ENCODE data around the gene TRAPPC12.

TRAPPC12 gene

DNA sequence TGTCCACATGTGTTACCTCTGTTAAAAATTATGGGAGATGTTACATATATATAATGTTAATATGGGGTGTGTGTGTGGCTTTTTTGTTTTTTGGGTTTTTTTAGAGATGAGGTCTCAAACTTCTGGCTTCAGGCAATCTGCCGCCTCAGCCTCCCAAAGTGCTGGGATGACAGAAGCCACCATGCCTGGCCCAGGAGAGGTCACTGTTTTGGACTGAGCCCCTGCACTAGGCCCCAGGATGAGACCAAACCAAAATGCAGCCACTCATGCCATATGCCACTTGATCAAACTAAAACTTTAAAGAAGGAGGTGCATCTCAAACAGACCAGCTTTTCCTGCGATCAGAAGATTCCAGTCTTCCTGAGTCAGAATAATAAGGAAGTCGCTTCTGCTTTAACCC lies 137.3 kb downstream of the TRAPPC12 start (continued):
- TF ChIP-seq, protein P1, sequence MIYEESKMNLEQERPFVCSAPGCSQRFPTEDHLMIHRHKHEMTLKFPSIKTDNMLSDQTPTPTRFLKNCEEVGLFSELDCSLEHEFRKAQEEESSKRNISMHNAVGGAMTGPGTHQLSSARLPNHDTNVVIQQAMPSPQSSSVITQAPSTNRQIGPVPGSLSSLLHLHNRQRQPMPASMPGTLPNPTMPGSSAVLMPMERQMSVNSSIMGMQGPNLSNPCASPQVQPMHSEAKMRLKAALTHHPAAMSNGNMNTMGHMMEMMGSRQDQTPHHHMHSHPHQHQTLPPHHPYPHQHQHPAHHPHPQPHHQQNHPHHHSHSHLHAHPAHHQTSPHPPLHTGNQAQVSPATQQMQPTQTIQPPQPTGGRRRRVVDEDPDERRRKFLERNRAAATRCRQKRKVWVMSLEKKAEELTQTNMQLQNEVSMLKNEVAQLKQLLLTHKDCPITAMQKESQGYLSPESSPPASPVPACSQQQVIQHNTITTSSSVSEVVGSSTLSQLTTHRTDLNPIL (CRISPR knock-in tag; IDR thresholded peaks at IDR 0.05; ENCODE audit: low read depth) = no peak
- TF ChIP-seq ZNF70 (CRISPR knock-in tag; IDR thresholded peaks at IDR 0.05) = no peak
- no peak for TF ChIP-seq OSR1 (CRISPR knock-in tag; IDR thresholded peaks at IDR 0.05)
- TF ChIP-seq BACH2 (CRISPR knock-in tag; IDR thresholded peaks at IDR 0.05; ENCODE audit: borderline replicate concordance) = no peak
- TF ChIP-seq ZFP3 (CRISPR knock-in tag; IDR thresholded peaks at IDR 0.05) = no peak
- TF ChIP-seq GLIS3 (CRISPR knock-in tag; IDR thresholded peaks at IDR 0.05) = no peak
- TF ChIP-seq, protein P2, sequence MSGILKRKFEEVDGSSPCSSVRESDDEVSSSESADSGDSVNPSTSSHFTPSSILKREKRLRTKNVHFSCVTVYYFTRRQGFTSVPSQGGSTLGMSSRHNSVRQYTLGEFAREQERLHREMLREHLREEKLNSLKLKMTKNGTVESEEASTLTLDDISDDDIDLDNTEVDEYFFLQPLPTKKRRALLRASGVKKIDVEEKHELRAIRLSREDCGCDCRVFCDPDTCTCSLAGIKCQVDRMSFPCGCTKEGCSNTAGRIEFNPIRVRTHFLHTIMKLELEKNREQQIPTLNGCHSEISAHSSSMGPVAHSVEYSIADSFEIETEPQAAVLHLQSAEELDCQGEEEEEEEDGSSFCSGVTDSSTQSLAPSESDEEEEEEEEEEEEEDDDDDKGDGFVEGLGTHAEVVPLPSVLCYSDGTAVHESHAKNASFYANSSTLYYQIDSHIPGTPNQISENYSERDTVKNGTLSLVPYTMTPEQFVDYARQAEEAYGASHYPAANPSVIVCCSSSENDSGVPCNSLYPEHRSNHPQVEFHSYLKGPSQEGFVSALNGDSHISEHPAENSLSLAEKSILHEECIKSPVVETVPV (CRISPR knock-in tag; IDR thresholded peaks at IDR 0.05) = no peak
- TF ChIP-seq ZNF565 (CRISPR knock-in tag; conservative IDR thresholded peaks at IDR 0.05; ENCODE audit: low read depth) = no peak
- no peak for TF ChIP-seq ISL1 (CRISPR knock-in tag; IDR thresholded peaks at IDR 0.05)
- TF ChIP-seq ARNTL (CRISPR knock-in tag; IDR thresholded peaks at IDR 0.05; ENCODE audit: borderline replicate concordance, low read depth) = no peak

DNA sequence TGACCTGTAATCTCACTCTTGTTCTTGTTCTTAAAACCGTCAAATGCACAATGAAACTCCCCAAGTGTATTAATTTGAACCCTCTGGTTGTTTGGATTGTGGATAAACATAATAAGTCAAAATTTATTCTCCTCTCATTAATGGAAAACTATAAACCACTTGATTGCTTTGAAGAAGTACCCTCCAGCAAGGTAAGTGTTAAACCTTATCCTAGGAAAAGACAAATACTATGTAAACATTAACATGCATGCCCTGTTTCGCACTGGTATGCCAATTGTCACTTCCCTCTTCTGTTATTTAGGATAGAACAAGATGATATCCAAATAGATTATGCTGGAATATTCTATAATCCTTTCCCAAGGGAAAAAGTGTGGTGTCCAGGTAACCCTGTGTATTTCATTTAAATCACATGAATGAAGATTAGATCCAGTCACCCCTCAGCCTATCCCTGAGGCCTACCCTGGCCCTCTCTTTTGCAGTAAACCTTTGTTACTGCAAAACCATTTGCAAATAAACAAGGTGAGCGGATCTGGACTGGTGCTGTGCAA lies 138.5 kb downstream of the TRAPPC12 start:
- no peak for ATAC-seq
- TF ChIP-seq ZNF8 (CRISPR knock-in tag; IDR thresholded peaks at IDR 0.05) (no peak), CSDC2 (CRISPR knock-in tag; IDR thresholded peaks at IDR 0.05) (no peak), TOX (CRISPR knock-in tag; IDR thresholded peaks at IDR 0.05; ENCODE audit: borderline replicate concordance) (no peak), ARNTL (CRISPR knock-in tag; IDR thresholded peaks at IDR 0.05; ENCODE audit: borderline replicate concordance, low read depth) (no peak), ZFP30 (CRISPR knock-in tag; IDR thresholded peaks at IDR 0.05) (no peak), RARB (CRISPR knock-in tag; IDR thresholded peaks at IDR 0.05) (no peak), BACH2 (CRISPR knock-in tag; IDR thresholded peaks at IDR 0.05; ENCODE audit: borderline replicate concordance) (no peak), SNAI2 (CRISPR knock-in tag; IDR thresholded peaks at IDR 0.05) (no peak), GLIS3 (CRISPR knock-in tag; IDR thresholded peaks at IDR 0.05) (no peak), ZFP3 (CRISPR knock-in tag; IDR thresholded peaks at IDR 0.05) (no peak), ESRRG (CRISPR knock-in tag; IDR thresholded peaks at IDR 0.05) (no peak), ZNF565 (CRISPR knock-in tag; conservative IDR thresholded peaks at IDR 0.05; ENCODE audit: low read depth) (no peak)
- TF ChIP-seq, protein P3, sequence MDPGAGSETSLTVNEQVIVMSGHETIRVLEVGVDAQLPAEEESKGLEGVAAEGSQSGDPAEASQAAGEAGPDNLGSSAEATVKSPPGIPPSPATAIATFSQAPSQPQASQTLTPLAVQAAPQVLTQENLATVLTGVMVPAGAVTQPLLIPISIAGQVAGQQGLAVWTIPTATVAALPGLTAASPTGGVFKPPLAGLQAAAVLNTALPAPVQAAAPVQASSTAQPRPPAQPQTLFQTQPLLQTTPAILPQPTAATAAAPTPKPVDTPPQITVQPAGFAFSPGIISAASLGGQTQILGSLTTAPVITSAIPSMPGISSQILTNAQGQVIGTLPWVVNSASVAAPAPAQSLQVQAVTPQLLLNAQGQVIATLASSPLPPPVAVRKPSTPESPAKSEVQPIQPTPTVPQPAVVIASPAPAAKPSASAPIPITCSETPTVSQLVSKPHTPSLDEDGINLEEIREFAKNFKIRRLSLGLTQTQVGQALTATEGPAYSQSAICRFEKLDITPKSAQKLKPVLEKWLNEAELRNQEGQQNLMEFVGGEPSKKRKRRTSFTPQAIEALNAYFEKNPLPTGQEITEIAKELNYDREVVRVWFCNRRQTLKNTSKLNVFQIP (CRISPR knock-in tag; IDR thresholded peaks at IDR 0.05; ENCODE audit: borderline replicate concordance, low read depth) = no peak
- TF ChIP-seq, protein P2 (CRISPR knock-in tag; IDR thresholded peaks at IDR 0.05) = no peak
- TF ChIP-seq, protein P4, sequence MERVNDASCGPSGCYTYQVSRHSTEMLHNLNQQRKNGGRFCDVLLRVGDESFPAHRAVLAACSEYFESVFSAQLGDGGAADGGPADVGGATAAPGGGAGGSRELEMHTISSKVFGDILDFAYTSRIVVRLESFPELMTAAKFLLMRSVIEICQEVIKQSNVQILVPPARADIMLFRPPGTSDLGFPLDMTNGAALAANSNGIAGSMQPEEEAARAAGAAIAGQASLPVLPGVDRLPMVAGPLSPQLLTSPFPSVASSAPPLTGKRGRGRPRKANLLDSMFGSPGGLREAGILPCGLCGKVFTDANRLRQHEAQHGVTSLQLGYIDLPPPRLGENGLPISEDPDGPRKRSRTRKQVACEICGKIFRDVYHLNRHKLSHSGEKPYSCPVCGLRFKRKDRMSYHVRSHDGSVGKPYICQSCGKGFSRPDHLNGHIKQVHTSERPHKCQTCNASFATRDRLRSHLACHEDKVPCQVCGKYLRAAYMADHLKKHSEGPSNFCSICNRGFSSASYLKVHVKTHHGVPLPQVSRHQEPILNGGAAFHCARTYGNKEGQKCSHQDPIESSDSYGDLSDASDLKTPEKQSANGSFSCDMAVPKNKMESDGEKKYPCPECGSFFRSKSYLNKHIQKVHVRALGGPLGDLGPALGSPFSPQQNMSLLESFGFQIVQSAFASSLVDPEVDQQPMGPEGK (CRISPR knock-in tag; IDR thresholded peaks at IDR 0.05; ENCODE audit: borderline replicate concordance) = no peak
- TF ChIP-seq, protein P5, sequence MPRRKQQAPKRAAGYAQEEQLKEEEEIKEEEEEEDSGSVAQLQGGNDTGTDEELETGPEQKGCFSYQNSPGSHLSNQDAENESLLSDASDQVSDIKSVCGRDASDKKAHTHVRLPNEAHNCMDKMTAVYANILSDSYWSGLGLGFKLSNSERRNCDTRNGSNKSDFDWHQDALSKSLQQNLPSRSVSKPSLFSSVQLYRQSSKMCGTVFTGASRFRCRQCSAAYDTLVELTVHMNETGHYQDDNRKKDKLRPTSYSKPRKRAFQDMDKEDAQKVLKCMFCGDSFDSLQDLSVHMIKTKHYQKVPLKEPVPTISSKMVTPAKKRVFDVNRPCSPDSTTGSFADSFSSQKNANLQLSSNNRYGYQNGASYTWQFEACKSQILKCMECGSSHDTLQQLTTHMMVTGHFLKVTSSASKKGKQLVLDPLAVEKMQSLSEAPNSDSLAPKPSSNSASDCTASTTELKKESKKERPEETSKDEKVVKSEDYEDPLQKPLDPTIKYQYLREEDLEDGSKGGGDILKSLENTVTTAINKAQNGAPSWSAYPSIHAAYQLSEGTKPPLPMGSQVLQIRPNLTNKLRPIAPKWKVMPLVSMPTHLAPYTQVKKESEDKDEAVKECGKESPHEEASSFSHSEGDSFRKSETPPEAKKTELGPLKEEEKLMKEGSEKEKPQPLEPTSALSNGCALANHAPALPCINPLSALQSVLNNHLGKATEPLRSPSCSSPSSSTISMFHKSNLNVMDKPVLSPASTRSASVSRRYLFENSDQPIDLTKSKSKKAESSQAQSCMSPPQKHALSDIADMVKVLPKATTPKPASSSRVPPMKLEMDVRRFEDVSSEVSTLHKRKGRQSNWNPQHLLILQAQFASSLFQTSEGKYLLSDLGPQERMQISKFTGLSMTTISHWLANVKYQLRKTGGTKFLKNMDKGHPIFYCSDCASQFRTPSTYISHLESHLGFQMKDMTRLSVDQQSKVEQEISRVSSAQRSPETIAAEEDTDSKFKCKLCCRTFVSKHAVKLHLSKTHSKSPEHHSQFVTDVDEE (CRISPR knock-in tag; IDR thresholded peaks at IDR 0.05) = no peak

Measured in SK-N-SH treated with all-trans-retinoic acid at 6 μM for 48 hours (cell line).